CD4-positive, alpha-beta T cell treated with Interleukin-17A for 1 hour (primary cell): Measurements from ENCODE around the gene CFAP68.
"Not testable (repeated sequence)": the region's sequence is repeated elsewhere in the genome, so short reads cannot be mapped to it uniquely, and the experiment has no call there.

ENCODE experiments used
- DNase-seq: peaks from one replicate; pipeline ENCODE4 v3.0.0-alpha.2; 2020

Gene CFAP68

GRCh38 chr11:111918390-111919256, 39.3 kb downstream of the CFAP68 start, which contains the start of gene C11orf52:
TSS of gene C11orf52 (plus strand) at chr11:111918913. CDS start at chr11:111918973, 60 bp downstream.
- DNase-seq = no peak

- DNase-seq = no peak
Measured at GRCh38 chr11:111920908-111921307, 41.6 kb downstream of the CFAP68 start.

- no peak for DNase-seq
Measured at GRCh38 chr11:111921541-111922230, 42.3 kb downstream of the CFAP68 start.

DNA sequence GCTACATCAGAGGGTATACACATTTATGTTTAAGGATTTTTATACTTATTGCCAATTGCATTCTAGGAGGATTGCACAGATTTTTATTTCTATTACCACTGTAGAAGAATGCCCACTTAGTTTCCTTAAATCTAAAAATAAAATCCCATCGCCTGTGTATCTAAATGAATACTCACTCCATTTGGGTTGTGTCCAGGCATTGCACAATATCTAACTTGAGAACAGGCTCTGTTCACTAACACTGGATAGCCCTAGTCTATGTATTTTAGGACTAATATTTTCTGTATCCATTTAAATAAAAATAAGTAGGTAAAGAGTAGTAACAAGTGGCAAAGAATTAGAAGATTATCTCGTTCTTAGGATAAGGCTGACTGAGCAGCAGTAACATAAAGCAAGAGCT, 43.5 kb downstream of the CFAP68 start:
- no peak for DNase-seq

GRCh38 chr11:111923351-111923788, 44.0 kb downstream of the CFAP68 start:
- no peak for DNase-seq

DNA sequence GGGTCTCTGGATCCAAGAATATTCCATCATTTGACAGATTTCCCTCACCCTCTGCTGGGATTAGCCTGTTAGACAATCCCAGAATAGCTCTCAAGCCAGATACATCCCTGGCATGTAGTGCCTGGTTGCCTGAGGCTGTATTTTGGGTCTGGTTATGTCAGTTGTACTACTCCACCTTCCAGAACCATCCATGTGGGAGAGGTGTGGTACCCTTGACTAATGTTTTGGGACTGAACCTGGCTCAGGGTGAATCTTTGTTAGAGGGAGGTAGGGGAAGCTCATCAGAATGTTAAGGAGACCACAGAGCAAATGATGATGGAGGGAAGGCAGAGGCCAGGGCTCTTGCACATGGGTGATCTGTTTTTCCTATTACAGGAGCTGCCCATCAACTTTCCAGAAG, 44.6 kb downstream of the CFAP68 start:
- no peak for DNase-seq

GRCh38 chr11:111925953-111926352, 46.6 kb downstream of the CFAP68 start:
- DNase-seq = no peak

DNA sequence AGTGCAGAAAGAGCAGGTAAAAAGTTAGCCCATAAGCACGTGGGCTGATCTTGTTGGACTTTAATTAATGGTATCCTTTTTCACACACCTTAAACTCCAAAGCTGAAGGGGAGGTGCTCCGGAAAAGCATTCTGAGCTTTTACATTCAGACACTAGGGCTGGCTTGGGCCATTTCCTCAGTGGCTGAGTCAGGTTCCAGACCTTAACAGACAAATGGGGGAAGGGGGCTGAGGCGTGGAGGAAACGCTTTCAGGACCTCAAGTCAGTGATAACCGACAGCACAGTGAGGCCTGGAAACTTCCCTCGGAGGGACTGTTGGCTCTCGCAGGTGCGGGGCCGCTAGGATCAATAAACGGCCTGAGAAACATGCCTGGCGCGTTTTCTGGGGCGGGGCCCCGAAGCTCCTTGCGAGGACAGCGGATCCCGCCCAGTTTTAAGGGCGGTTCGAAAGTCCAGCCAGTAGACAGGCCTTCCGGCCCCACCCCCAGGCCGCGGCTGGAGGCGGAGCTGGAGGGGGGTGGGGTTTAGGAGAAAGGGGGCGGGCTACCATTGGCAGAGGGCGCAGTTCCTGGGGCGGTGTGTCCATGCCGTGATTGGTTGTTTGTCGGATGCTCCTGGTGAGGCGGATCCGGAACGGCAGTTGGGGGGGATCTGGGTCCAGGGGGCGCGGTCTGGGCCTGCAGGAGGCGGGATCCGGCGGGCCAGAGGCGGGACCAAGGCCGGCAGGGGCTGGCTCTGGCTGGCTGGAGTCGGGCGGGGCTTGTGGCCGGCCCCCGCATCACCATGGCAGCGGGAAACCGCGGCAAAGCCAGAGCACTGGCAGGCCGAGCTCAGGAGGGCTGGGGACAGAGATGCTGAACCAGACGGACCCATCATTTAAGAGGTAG, 47.4 kb downstream of the CFAP68 start:
- DNase-seq = peak; percentile 98

DNA sequence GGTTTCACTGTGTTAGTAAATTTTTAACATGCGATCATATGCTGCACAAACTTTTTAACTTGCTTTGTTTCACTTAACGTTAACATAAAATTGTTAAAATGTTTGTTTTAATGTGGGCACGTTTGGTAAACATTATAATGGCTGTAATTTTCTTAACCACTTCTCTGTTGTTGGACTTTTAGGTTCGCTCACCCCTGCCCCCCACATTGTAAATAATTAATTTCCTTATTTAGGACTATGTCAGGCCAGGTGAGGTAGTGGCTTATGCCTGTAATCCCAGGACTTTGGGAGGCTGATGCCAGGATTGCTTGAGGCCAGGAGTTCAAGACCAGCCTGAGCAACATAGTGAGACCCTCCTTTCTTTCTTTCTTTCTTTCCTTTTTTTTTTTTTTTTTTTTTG, 51.1 kb downstream of the CFAP68 start:
- no peak for DNase-seq

DNA sequence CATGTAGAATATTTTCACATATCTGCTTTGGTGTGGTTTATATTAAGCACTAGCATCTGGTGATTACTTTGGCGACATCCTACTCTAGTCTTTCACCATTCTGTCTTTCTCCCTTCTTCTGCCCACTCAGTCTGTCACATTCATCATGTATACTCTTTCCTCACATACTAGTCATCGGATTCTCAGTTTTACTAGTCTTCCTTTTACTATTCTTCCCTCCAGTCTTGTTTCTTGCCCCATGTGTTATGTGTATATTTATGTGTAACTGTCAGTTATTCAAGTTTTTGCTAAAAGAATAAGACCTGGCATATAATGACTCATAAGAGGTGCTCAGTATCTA, 53.2 kb downstream of the CFAP68 start:
- DNase-seq = no peak

DNA sequence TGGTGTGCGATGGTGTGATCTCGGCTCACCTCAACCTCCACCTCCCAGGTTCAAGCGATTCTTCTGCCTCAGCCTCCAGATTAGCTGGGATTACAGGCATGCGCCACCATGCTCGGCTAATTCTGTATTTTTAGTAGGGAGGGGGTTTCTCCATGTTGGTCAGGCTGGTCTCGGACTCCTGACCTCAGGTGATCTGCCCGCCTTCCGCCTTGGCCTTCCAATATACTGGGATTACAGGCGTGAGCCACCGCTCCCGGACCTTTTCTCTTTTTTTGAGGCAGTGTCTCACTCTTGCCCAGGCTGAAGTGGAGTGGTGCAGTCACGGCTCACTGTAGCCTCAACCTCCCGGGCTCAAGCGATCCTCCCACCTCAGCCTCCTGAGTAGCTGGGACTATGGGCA, 53.8 kb downstream of the CFAP68 start:
- DNase-seq = not testable (repeated sequence)

DNA sequence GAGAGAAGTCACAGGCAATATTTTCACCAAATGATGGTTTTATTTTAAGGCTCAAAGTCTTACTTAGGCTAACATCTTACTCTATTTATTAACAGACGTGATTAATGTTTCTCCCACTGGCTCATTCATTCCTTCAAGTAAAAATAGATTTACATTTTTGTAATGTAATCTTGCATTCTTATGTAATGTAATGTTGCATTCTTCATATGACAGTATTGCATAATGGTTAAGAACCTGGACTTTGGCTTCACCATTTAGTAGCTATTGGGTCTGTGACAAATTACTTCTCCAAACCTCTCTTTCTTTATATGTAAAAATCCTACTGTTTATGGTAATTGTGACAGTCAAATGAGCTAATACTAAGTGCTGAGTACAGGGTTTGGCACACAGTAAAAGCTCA, 54.5 kb downstream of the CFAP68 start:
- no peak for DNase-seq

DNA sequence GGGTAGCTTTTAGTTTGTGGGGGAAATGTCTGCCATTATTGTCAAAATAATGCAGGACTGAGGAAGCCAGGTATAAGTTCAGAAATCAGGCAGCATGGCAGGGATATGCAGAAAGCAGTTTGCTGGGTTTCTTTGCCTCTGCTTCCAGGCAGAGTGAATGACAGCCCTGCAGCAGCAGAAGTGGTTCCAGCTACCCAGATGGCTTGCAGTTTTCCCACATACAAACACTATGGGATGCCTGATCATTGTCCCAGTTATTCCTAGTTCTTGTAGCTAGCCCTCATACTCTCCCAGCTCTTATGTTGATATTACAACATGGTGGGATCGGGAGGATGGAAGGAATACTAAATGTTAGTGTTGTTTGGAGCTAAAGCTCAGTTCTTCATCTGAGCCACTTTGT, 55.0 kb downstream of the CFAP68 start:
- DNase-seq = no peak
